COR-L47 (cell line): Measurements from ENCODE around the gene CCDC87.
"Not testable (repeated sequence)": the region's sequence is repeated elsewhere in the genome, so short reads cannot be mapped to it uniquely, and the experiment has no call there.

ENCODE experiments used
- DNase-seq: peaks from one replicate; lab custom pipeline; 2025; lab: John Stamatoyannopoulos, UW

Gene CCDC87

DNA sequence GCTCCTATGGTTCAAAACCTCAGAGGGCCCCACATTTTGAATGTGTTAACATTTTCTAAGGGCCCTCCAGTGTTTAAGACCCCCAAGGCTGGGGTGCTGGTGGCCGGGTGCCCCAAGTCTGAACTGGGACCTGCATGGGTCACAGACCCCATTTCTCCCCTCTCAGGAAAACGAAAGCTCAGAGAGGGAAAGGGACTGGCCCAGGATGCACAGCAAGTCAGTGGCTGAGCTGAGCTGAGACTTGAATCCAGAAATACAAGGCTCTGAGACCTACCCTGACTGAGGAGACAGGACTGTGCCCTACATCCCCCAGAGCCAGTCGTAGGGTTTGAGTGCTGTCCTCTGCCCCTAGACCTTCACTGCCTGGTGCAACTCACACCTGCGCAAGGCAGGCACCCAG, 42.0 kb downstream of the CCDC87 start:
- no peak for DNase-seq

DNA sequence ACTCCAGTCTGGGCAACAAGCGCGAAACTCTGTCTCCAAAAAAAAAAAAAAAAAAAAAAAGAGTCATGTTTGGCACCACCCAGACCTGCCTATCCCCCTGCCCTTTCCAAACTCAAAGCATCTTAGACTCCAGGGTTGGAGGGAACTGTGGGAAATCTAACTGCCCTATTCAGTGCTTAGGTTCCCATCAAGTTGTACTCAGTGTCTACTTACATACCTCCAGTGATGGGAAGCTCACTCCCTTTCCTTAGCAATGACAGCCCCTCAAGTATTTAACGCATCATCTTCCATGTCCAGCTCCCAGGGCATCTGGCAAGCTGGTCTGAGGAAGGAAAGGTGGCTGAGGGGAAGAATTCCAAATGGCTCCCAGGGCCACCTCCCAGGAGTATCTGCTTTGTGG, 43.2 kb downstream of the CCDC87 start:
- no peak for DNase-seq

DNA sequence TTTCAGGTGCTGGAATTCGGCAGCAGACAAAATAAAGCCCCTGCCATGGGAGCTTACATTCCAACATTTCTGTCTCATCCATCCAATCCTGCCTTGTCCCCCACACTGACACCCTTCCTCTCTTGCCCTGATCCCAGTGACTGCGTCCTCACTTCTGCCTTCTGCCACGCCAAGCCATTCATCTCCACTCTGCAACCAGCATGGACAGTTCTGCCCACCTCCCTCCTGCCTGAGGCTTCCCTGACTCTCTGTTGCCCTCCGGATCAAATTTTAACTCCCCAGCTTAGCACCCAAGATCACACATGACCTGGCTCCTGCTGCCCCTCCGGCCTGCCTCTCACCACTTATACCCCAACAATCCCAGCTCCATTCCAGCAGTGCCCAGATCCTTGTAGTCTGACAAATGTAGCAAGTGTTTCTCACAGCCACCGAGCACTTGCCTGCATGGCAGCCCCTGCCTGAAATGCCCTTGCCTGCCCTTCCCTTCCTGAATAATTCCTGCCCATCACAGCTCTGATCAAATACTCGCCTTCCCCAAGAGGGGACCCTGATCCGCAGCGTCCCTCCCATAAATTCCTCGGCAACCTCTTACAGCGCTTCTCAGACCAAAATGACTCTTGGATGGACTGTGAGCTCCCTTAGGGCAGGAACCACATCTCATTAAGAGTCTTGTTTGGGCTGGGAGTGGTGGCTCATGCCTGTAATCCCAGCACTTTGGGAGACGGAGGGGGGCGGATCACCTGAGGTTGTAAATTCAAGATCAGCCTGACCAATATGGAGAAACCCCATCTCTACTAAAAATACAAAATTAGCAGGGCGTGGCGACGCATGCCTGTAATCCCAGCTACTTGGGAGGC, 43.9 kb downstream of the CCDC87 start:
- no peak for DNase-seq

DNA sequence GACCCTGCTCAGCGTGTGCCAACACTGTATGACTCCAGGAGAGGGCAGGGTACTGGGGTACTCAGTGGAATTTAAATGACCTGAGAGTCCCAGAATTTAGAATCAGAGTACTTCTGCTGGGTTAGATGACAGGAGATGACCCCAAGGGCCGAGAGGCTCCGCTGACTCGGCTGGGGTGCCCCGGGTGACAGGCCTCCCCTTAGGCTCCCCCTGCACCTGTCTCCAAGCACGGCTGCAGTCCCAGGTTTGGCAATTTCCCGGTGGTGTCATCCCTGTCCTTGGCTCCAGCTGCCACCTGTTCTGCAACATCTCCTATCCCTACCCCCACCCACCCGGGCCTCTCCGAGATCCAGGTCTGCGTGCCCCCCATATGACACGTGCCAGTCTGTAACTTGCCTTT, 44.8 kb downstream of the CCDC87 start:
- DNase-seq: no peak

DNA sequence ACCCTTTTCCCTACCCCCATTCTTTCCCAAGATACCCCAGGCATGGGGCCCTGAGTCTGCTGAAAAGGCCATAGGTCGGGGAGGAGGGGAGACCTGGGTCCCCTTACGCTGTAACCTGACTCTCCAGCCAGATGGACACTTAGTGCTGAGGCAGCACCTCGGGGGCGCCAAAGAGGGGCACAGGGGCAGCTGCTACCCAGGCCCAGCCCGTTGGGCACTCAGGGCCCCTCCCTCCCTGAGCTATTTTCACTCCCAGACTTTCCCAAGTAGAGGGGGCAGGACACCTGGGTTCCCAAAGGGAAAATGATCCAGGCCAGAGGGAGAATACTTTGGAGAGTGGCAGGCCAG, 45.2 kb downstream of the CCDC87 start:
- DNase-seq: no peak

DNA sequence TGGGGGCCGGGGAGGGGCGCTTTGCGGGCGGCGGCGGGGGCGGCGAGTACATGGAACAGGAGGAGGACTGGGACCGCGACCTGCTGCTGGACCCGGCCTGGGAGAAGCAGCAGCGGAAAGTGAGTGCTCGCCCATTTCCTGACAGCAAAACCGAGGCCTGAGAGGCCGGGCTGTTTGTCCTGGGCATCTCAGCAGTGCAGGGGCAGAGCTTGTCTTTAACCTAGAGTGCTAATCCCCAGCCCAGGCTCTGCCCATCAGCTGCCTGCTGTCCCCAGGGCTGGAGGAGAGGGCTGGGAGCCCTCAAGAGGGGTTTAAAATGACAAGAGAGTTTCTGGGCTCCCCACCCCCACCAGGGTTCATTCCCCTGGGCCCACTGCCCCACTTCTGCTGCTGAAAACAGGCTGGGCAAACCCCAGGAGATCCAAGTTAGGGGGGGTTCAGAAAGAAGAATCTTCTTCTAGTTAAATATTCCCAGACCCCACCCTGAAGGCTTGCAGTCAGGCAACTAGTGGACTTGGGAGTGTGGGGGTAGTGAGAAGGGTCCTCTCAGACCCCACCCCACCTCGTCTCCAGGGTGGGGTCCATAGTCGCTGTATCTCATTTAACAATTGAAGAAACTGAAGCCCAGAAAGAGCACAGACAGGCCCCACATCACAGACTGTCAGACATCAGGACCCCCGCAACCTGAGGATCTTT, 45.7 kb downstream of the CCDC87 start:
- no peak for DNase-seq

DNA sequence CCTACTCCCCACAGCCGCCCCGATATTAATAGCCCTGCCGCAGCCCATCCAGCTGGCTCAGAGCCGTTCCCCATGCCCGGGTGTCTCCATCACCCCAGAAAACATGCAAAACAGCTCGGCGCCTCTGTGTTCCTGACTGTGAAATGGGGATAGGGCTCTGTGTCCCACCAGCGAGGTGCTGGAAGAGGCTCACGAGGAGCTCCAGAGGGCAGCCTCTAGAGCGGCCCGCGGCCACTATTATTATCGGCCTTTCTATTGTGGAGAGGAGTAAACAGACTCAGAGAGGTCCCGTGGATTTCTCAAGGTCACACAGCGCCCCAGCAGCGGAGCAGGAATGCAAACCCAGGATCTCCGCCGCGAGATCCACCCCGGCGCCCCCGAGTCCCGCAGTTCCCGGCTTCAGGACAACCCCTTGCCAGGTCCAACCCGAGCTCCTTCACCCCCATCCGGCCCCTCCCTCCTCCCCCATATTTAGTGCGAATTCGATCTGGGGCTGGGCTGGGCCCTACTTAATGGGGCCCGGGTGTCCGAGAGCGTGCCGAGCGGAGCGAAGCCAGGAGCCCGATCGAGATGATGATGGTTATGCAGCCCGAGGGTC, 46.4 kb downstream of the CCDC87 start, which contains the start of gene ACTN3:
Gene ACTN3 (plus strand): TSS at position 536 of the 598 bp plus-strand sequence. CDS start 35 bp downstream, at position 571.
- DNase-seq: no peak

DNA sequence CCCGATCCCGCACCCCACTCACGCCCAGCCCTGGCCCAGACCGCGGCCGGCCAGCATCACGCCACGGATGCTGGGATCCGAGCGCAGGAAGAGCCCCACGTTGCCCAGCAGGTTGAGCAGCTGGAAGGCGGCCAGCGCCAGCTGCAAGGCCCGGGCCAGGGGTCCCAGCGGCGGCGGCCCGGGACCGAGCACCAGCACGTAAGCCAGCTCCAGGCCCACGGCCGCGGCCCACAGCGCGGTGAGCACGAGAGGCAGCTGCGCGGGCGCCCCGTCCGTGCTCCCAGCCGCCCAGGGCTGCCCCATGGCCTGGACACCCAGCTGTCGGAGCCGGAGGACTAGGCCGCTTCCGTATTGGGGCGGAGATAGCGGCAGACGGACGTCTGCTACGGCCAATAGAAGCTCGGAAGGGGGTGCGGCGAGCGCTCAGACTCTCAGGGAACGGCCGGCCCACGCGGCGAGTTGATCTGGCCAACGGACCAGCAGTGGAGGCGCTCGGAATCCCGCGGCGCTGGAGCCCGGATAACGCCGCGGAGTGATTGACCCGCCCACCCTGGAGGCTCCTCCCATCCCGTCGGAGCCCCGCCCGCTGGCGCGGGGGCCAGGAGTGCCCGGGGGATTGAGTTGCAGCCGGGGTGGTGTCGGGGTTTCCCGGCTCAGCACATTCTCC, 47.0 kb downstream of the CCDC87 start, which contains the start of gene ZDHHC24:
Gene ZDHHC24 (minus strand): TSS at position 348 of the 667 bp plus-strand sequence. CDS start 45 bp downstream, at position 303.
- peak; percentile 95 for DNase-seq

DNA sequence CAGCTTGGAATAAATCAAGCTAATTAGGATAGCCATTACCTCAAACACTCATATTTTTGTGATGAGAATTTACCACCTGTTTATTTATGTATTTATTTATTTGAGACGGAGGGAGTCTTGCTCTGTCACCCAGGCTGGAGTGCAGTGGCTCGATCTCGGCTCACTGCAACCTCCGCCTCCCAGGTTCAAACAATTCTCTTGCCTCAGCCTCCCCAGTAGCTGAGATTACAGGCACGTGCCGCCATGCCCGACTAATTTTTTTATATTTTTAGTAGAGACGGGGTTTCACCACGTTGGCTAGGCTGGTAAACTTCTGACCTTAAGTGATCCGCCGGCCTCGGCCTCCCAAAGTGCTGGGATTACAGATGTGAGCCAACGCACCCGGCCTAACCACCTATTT, 47.9 kb downstream of the CCDC87 start:
- not testable (repeated sequence) for DNase-seq

DNA sequence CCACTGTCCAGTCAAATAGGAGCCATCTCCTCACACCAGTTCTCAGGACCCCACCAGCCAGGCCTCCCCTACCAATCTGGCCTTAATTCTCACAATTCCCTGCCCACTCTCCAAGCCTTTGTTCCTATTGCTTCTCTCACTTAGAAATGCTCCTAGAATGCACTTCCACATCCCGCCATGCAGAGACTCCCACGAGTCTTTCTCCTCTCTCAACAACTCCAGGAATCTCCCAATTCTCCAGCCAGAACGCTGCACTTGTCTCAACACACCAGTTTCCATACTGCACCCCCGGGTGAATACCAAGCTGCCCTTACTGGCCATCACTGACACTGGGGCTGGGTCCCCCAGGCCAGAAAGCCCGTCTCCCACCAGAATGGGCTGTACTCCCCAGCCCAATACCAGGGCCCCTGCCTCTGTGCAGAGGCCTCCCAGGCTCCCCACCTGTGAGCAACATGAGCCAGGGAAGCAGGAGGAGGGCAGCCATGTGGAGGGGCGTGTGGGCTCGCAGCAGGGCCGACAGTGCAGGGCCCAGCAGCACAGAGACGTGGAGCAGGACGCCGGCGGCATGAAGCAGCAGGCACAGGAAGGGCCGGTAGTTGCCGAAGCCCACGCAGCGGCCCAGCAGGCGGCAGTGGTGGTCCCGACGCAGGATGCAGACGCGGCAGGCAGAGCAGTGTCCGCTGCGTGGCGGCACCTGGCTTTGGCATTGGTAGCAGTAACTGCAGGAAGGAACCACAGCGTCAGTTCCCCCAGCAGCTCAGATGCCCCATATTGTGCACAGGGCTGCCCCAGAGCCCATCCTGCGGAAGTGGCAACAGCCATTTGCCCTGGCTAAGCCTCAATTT, 49.4 kb downstream of the CCDC87 start:
- DNase-seq: no peak

DNA sequence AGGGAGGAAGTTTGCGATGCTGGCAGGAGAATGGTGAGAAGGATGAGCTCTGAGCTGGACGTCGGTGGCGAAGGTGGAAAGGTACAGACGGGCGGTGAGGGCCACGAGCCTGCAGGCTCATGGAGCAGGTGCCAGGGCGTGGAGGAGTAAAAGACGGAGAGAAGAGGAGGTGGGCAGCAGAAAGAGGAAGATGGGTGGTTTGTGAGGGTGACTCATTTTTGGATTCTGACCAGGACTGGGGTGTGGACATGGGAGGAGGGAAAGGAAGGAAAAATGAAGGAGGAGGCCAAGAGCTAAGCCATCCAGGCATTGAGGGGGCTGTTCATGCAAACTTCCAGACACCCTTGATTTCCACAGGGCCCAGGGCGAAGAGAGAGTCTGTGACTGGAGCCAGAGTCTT, 50.5 kb downstream of the CCDC87 start:
- no peak for DNase-seq

DNA sequence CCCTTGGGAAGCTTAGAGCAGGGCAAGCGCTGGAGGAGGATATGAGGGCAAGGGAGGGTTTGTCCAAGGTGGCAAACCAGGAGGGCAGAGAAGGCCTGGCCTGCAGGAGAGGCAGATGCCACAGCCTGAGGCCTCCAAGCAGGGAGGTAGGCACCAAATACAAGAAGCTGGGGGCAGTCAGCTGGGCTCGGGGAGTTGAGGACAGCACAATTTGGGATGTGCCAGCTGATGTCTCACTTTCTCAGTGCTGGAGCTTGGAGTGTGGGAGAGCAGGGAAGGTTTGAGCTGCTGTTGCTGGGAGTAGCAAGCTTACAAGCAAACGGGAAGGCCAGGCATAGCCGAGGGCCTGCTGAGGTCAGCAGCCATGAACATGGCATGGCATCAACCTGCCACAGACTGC, 51.0 kb downstream of the CCDC87 start:
- DNase-seq: no peak

DNA sequence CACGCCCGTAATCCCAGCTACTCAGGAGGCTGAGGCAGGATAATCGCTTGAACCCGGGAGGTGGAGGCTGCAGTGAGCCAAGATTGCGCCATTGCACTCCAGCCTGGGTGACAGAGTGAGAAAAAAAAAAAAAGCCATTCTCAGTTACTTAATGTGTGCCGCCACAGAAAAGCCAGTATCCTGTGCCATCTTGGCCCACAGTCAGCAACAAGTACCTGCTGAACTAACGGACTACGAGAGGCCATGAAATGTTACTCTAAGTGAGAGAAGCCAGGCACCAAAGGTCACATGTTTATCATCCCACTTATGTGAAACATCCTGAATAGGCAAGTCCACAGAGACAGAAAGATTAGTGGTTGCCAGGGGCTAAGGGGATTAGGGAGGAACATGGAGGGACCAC, 52.3 kb downstream of the CCDC87 start:
- not testable (repeated sequence) for DNase-seq
